ENCODE data around the gene SNAPC3. TPM values are rescaled to one million over a fixed set of nuclear protein-coding genes. Genes with fewer than 3 reads are reported as not detected.
"Not testable (repeated sequence)": the region's sequence is repeated elsewhere in the genome, so short reads cannot be mapped to it uniquely, and the experiment has no call there.

Gene SNAPC3
- total and polyA plus RNA-seq, 4 donors = 10.9 to 75.5 (median 17.7) TPM

GRCh38 chr9:15374825-15375224 is 47.9 kb upstream of the SNAPC3 start:
- TF ChIP-seq CTCF (IDR thresholded peaks at IDR 0.05; ENCODE audit: control extremely low read depth, extremely low read depth) = no peak
- no peak overlapping the region for H3K9ac ChIP-seq (ENCODE audit: insufficient read depth in 1 of 2, low read length in 2 of 2)
- H3K36me3 ChIP-seq (ENCODE audit: control insufficient read depth in 4 of 4, insufficient read depth in 4 of 4, low read length in 4 of 4) = no peaks in the 10 kb centered on the region
- no peak overlapping the region for H3K4me3 ChIP-seq
- no peak overlapping the region for H3K27ac ChIP-seq (ENCODE audit: low read depth in 1 of 2, low read length in 1 of 2)
- ATAC-seq (ENCODE audit: insufficient read depth, low FRiP score) (no peak), DNase-seq (no peak)
- H3K4me1 ChIP-seq (ENCODE audit: control insufficient read depth in 5 of 5, insufficient read depth in 5 of 5, low read length in 5 of 5) = peaks cover 0 to 59% (median 15%) of the 10 kb centered on the region in 5 donors
- WGBS, 2 donors = 85 to 91% methylated on average over 3 of the region's 3 CpGs
- H3K9me3 ChIP-seq (ENCODE audit: control insufficient read depth in 4 of 4, insufficient read depth in 3 of 4, low read length in 3 of 4) = peaks cover 0 to 7% (median 0%) of the 10 kb centered on the region in 4 donors
- H3K27me3 ChIP-seq (ENCODE audit: control insufficient read depth in 3 of 3, insufficient read depth in 3 of 3, low read length in 2 of 3) = no peaks in the 10 kb centered on the region

GRCh38 chr9:15377625-15378540 is 44.8 kb upstream of the SNAPC3 start:
- peaks cover 0 to 2% (median 0%) of the 10 kb centered on the region in 4 donors for H3K9me3 ChIP-seq (ENCODE audit: control insufficient read depth in 4 of 4, insufficient read depth in 3 of 4, low read length in 3 of 4)
- DNase-seq = peak in 2 of 3 donors; percentile 82 to 84
- H3K36me3 ChIP-seq (ENCODE audit: control insufficient read depth in 4 of 4, insufficient read depth in 4 of 4, low read length in 4 of 4) = no peaks in the 10 kb centered on the region
- 66 to 80% methylated on average over 4 of the region's 4 CpGs for WGBS, 2 donors
- no peak overlapping the region for H3K27ac ChIP-seq (ENCODE audit: low read depth in 1 of 2, low read length in 1 of 2)
- ATAC-seq (ENCODE audit: insufficient read depth, low FRiP score) = no peak
- no peak for TF ChIP-seq CTCF (IDR thresholded peaks at IDR 0.05; ENCODE audit: control extremely low read depth, extremely low read depth)
- H3K9ac ChIP-seq (ENCODE audit: insufficient read depth in 1 of 2, low read length in 2 of 2) = peak overlapping the region in 1 of 2 donors; percentile 34
- H3K4me3 ChIP-seq = no peak overlapping the region
- peaks cover 0 to 29% (median 6%) of the 10 kb centered on the region in 5 donors for H3K4me1 ChIP-seq (ENCODE audit: control insufficient read depth in 5 of 5, insufficient read depth in 5 of 5, low read length in 5 of 5)
- H3K27me3 ChIP-seq (ENCODE audit: control insufficient read depth in 3 of 3, insufficient read depth in 3 of 3, low read length in 2 of 3) = no peaks in the 10 kb centered on the region

GRCh38 chr9:15379317-15379716 is 43.4 kb upstream of the SNAPC3 start:
- ATAC-seq (ENCODE audit: insufficient read depth, low FRiP score); H3K9ac ChIP-seq (ENCODE audit: insufficient read depth in 1 of 2, low read length in 2 of 2); DNase-seq; H3K9me3 ChIP-seq (ENCODE audit: control insufficient read depth in 4 of 4, insufficient read depth in 3 of 4, low read length in 3 of 4); H3K27me3 ChIP-seq (ENCODE audit: control insufficient read depth in 3 of 3, insufficient read depth in 3 of 3, low read length in 2 of 3); H3K27ac ChIP-seq (ENCODE audit: low read depth in 1 of 2, low read length in 1 of 2); H3K36me3 ChIP-seq (ENCODE audit: control insufficient read depth in 4 of 4, insufficient read depth in 4 of 4, low read length in 4 of 4); H3K4me3 ChIP-seq: not testable (repeated sequence)
- H3K4me1 ChIP-seq (ENCODE audit: control insufficient read depth in 5 of 5, insufficient read depth in 5 of 5, low read length in 5 of 5) = peaks cover 0 to 15% (median 0%) of the 10 kb centered on the region in 5 donors
- 65 to 76% methylated on average over 4 of the region's 4 CpGs for WGBS, 2 donors

- H3K4me1 ChIP-seq (ENCODE audit: control insufficient read depth in 5 of 5, insufficient read depth in 5 of 5, low read length in 5 of 5) = peaks cover 0 to 12% (median 0%) of the 10 kb centered on the region in 5 donors
- not testable (repeated sequence) for H3K4me3 ChIP-seq; DNase-seq; H3K27me3 ChIP-seq (ENCODE audit: control insufficient read depth in 3 of 3, insufficient read depth in 3 of 3, low read length in 2 of 3); H3K36me3 ChIP-seq (ENCODE audit: control insufficient read depth in 4 of 4, insufficient read depth in 4 of 4, low read length in 4 of 4); H3K27ac ChIP-seq (ENCODE audit: low read depth in 1 of 2, low read length in 1 of 2); ATAC-seq (ENCODE audit: insufficient read depth, low FRiP score); H3K9me3 ChIP-seq (ENCODE audit: control insufficient read depth in 4 of 4, insufficient read depth in 3 of 4, low read length in 3 of 4); H3K9ac ChIP-seq (ENCODE audit: insufficient read depth in 1 of 2, low read length in 2 of 2)
- 90 to 91% methylated on average over 5 of the region's 5 CpGs for WGBS, 2 donors
These were observed 42.8 kb upstream of the SNAPC3 start for GRCh38 chr9:15379888-15380287.

All from lung (tissue), 12 donors.